Vagina (tissue), 2 donors: Measurements from ENCODE around the gene TBC1D22A.

ENCODE experiments used
- POLR2A ChIP-seq, 2 donors: fragments of 450-650 bp; IDR thresholded peaks; one replicate each; pipeline ENCODE4 v1.6.1; 2017; ENCODE audit warnings: antibody characterized with exemption in 2 of 2, mild to moderate bottlenecking in 2 of 2, moderate library complexity in 2 of 2
- TF ChIP-seq, protein P1 (sequence below), 3 experiments: fragments of 450-650 bp in 2 of 3; fragments of 200-600 bp in 1 of 3; sonication (generic) in 1 of 3; IDR thresholded peaks; one replicate each; pipeline ENCODE4 v1.5.1; 2017 to 2019; ENCODE audit warnings: antibody characterized with exemption in 3 of 3, mild to moderate bottlenecking in 2 of 3, moderate library complexity in 2 of 3

DNA sequence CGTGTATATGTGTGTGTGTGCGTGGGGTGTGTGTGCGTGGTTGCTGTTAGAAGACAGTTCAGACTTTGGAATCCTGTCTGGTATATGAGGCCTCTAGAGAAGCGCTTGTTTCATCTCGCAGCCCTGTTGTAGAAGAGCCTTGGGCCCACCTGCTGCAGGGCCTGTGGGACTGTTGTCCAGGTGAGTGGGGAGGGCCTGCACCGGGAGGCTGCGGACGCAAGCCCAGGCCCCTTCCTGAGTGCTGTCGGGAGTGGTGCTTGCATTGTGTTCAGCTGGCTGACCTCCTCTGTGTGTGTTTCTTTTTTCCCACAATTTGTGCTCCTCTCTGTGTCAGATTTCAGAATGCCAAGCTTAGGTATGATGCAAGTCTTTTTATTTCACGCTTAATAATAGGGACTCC lies 128.4 kb downstream of the TBC1D22A start:
- TF ChIP-seq, protein P1, sequence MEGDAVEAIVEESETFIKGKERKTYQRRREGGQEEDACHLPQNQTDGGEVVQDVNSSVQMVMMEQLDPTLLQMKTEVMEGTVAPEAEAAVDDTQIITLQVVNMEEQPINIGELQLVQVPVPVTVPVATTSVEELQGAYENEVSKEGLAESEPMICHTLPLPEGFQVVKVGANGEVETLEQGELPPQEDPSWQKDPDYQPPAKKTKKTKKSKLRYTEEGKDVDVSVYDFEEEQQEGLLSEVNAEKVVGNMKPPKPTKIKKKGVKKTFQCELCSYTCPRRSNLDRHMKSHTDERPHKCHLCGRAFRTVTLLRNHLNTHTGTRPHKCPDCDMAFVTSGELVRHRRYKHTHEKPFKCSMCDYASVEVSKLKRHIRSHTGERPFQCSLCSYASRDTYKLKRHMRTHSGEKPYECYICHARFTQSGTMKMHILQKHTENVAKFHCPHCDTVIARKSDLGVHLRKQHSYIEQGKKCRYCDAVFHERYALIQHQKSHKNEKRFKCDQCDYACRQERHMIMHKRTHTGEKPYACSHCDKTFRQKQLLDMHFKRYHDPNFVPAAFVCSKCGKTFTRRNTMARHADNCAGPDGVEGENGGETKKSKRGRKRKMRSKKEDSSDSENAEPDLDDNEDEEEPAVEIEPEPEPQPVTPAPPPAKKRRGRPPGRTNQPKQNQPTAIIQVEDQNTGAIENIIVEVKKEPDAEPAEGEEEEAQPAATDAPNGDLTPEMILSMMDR (IDR thresholded peaks at IDR 0.05): no peak
- TF ChIP-seq POLR2A (IDR thresholded peaks at IDR 0.05): no peak
